Lower lobe of right lung (tissue), 2 donors: ENCODE results near the gene COMMD2. TPM values are rescaled to one million over a fixed set of nuclear protein-coding genes. Genes with fewer than 3 reads are reported as not detected.

Experiments
- ATAC-seq, 2 donors: fragments of 200-7000 bp; cut with Tn5 transposase; one replicate each; pipeline ENCODE4 v1.9.1; 2020 to 2022; ENCODE audit warnings: mild to moderate bottlenecking in 2 of 2, moderate library complexity in 2 of 2
- DNase-seq: peaks from one replicate; pipeline ENCODE4 v3.0.0-alpha.2; 2020
- H3K27ac ChIP-seq: fragments of 200-600 bp; one replicate; pipeline ENCODE4 v1.8.0; 2022
- H3K27me3 ChIP-seq: fragments of 200-600 bp; one replicate; pipeline ENCODE4 v1.8.0; 2022; ENCODE audit warnings: low read depth
- H3K36me3 ChIP-seq: fragments of 200-600 bp; one replicate; pipeline ENCODE4 v1.8.0; 2022; ENCODE audit warnings: mild to moderate bottlenecking
- H3K4me1 ChIP-seq: fragments of 200-600 bp; one replicate; pipeline ENCODE4 v1.8.0; 2022
- H3K4me3 ChIP-seq: fragments of 200-600 bp; one replicate; pipeline ENCODE4 v1.8.0; 2022; ENCODE audit warnings: mild to moderate bottlenecking
- H3K9me3 ChIP-seq: fragments of 200-600 bp; one replicate; pipeline ENCODE4 v1.8.0; 2022
- intact Hi-C: fragments of 100-400 bp; cut with DNase I; formaldehyde crosslinking; loops from one replicate; pipeline ENCODE4 v1.11.0; 2022
- total RNA-seq: library from RNA; stranded (reverse); fragmentation: NEBNext Ultra II Directional; extraction: Animal tissue kit (Norgen Biotek cat#: 25700); gene quantifications from one replicate; pipeline ENCODE4 v1.2.1, GENCODE V29; 2021
- TF ChIP-seq, protein P1 (sequence below): fragments of 200-600 bp; IDR thresholded peaks from one replicate; pipeline ENCODE4 v1.8.0; 2022; ENCODE audit warnings: antibody characterized with exemption, mild to moderate bottlenecking
- donor health status: DM: no; HTN: yes; CAD: no; lungs with severe emphysema.

COMMD2 gene
- total RNA-seq, 1 donor from 2014 or later = 44.9 TPM

DNA sequence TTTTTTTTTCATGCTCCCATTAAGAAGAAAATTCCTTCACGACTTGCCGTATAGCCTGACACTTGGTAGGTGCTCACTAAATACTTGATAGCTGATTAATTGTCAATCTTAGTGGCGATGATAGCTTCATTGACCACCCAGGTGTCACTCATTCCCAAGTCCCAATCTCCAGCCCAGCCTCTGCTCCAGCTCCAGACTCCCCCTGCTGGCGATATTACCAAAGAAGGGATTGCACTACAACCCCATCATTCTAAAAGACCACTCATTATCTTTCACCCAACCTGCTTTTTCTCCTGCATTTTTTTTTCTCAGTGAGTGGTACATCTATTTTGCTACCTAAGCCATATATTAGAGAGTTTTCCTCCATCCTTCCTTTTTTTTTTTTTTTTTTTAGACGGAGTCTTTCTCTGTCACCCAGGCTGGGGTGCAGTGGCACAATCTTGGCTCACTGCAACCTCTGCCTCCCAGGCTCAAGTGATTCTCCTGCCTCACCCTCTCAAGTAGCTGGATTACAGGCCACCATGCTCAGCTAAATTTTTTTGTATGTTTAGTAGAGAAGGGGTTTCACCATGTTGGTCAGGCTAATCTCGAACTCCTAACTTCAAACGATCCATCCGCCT is 19.5 kb upstream of the COMMD2 start:
- no peaks in the 10 kb centered on the region for H3K27me3 ChIP-seq
- ATAC-seq = peak; percentile 65 to 83
- intact Hi-C loops = no loop called here
- H3K36me3 ChIP-seq = no peaks in the 10 kb centered on the region
- peak; percentile 48 for DNase-seq
- H3K4me1 ChIP-seq = no peaks in the 10 kb centered on the region
- no peak overlapping the region for H3K27ac ChIP-seq
- no peak overlapping the region for H3K4me3 ChIP-seq
- H3K9me3 ChIP-seq = no peaks in the 10 kb centered on the region
- TF ChIP-seq, protein P1, sequence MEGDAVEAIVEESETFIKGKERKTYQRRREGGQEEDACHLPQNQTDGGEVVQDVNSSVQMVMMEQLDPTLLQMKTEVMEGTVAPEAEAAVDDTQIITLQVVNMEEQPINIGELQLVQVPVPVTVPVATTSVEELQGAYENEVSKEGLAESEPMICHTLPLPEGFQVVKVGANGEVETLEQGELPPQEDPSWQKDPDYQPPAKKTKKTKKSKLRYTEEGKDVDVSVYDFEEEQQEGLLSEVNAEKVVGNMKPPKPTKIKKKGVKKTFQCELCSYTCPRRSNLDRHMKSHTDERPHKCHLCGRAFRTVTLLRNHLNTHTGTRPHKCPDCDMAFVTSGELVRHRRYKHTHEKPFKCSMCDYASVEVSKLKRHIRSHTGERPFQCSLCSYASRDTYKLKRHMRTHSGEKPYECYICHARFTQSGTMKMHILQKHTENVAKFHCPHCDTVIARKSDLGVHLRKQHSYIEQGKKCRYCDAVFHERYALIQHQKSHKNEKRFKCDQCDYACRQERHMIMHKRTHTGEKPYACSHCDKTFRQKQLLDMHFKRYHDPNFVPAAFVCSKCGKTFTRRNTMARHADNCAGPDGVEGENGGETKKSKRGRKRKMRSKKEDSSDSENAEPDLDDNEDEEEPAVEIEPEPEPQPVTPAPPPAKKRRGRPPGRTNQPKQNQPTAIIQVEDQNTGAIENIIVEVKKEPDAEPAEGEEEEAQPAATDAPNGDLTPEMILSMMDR = peak; percentile 74

DNA sequence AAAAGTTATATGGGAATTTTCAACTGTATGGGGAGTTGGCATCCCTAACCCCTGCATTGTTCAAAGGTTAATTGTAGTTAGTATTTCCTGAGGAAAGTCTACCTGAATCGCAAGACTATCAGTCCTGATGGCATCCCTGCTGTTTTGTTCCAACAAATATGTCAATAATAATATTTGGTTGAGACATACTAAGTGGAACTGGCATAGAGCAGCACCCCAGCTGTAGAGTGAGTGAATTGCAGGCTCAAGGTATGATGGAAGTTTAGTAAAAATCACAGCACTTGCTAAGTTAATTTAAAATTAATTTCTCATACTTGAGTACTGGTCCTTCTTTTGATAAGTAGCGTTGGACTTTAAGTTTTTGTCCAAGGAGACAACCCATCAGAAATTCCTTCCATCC is 18.0 kb upstream of the COMMD2 start:
- H3K9me3 ChIP-seq = no peaks in the 10 kb centered on the region
- intact Hi-C loops = no loop called here
- no peaks in the 10 kb centered on the region for H3K4me1 ChIP-seq
- no peak for ATAC-seq
- no peak overlapping the region for H3K4me3 ChIP-seq
- no peak overlapping the region for H3K27ac ChIP-seq
- no peaks in the 10 kb centered on the region for H3K36me3 ChIP-seq
- TF ChIP-seq, protein P1 = no peak
- DNase-seq = no peak
- no peaks in the 10 kb centered on the region for H3K27me3 ChIP-seq

DNA sequence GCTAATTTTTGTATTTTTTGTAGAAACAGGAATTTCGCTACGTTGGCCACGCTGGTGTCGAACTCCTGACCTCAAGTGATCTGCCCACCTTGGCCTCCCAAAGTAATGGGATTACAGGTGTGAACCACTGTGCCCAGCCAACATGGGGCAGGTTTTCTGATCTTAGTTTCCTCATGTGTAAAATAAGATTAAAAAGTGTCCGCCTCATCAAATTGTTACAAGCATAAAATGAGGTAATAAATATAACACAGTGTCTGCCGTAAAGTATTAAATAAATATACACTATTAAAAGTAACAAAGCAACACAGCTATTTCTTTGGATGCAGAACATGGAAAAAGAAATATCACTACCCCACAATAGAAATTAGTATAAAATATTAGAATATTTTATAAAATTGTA is 16.4 kb upstream of the COMMD2 start:
- no peak overlapping the region for H3K27ac ChIP-seq
- no peaks in the 10 kb centered on the region for H3K36me3 ChIP-seq
- H3K4me3 ChIP-seq = no peak overlapping the region
- H3K27me3 ChIP-seq = no peaks in the 10 kb centered on the region
- no peak for ATAC-seq
- DNase-seq = no peak
- H3K9me3 ChIP-seq = no peaks in the 10 kb centered on the region
- TF ChIP-seq, protein P1 = no peak
- intact Hi-C loops = no loop called here
- no peaks in the 10 kb centered on the region for H3K4me1 ChIP-seq

DNA sequence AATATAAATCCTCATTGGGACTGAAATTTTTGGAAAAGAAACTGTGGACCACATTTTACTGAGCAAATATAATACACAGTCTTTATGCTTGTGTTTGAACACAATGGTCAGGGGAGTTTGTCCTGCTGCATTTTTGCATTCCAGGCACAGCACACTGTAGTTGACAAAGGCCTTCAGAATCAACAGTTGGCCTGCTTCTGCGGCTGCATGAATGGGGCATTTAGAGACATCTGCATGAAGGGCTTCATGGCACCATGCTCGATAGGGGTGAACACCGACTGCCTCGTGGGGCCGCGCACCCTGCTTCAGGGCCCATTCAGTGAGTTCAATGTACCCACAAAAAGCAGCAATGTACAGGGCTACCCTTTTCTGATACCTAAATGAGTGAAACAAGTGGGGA is 15.4 kb upstream of the COMMD2 start:
- no peak for DNase-seq
- Histone ChIP-seq H3K4me3 (no peak overlapping the region), H3K4me1 (no peaks in the 10 kb centered on the region), H3K27me3 (no peaks in the 10 kb centered on the region), H3K27ac (no peak overlapping the region), H3K9me3 (no peaks in the 10 kb centered on the region), H3K36me3 (no peaks in the 10 kb centered on the region)
- TF ChIP-seq, protein P1 = no peak
- intact Hi-C loops = no loop called here
- no peak for ATAC-seq

DNA sequence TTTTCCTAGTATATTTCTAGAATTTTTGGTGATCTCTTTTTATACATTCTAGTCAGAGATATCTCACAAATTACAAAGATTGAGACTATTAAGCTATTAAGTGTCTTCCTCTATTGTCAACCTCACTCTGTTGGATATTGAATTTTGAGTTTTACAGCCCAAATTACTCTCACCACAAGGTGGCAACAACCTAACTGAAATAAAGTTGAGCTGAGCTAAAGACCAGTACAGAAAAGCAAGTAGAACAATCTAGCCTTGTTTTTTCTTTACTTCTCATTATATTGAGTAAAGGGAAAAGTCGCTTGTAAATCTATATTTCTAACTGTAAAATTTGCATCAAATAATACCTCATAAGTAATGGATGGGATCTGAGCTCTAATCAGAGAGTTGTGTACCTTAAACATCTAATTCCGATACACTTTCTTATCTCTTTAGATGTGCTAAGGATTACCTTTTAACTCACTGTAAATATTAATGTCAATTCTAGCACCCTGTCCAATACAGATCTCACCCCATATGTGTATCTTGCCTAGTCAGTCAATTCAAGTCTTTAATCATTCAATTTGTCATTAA is 13.6 kb upstream of the COMMD2 start:
- no peak for DNase-seq
- no peaks in the 10 kb centered on the region for H3K27me3 ChIP-seq
- H3K36me3 ChIP-seq = no peaks in the 10 kb centered on the region
- no peaks in the 10 kb centered on the region for H3K4me1 ChIP-seq
- TF ChIP-seq, protein P1 = peak; percentile 42
- no peak overlapping the region for H3K4me3 ChIP-seq
- H3K9me3 ChIP-seq = no peaks in the 10 kb centered on the region
- intact Hi-C loops = no loop called here
- peak in 1 of 2 donors; percentile 39 for ATAC-seq
- H3K27ac ChIP-seq = no peak overlapping the region
